Lower leg skin (tissue), 3 donors: ENCODE measurements around the gene MYO1E.

ENCODE experiments used
- POLR2A ChIP-seq, 2 donors: fragments of 450-650 bp; IDR thresholded peaks; one replicate each; pipeline ENCODE4 v1.6.1; 2016 to 2017; ENCODE audit warnings: antibody characterized with exemption in 2 of 2, mild to moderate bottlenecking in 1 of 2, moderate library complexity in 1 of 2
- TF ChIP-seq, protein P1 (sequence below), 3 donors: fragments of 450-650 bp; IDR thresholded peaks; one replicate each; pipeline ENCODE4 v1.5.1; 2016; ENCODE audit warnings: antibody characterized with exemption in 3 of 3, mild to moderate bottlenecking in 3 of 3, moderate library complexity in 2 of 3

DNA sequence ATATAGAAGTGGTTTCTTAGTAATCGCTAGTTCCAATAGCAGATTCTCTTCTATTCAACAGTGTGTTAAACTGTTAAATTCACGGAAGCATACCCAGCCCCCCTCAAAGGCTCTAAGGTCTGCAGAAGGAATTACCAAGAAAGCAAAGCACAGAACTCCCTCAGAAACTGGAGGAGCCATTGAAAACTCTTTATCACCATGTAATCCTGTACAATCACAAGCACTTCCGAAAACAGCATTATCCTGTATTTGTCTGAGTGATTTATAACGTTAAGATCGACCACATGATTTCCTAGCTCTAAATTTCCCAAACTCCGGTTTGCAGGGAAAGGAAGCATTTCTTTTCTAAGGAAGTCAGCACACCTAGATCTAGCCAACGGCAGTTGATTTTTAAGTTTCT, 20.0 kb downstream of the MYO1E start:
- TF ChIP-seq, protein P1, sequence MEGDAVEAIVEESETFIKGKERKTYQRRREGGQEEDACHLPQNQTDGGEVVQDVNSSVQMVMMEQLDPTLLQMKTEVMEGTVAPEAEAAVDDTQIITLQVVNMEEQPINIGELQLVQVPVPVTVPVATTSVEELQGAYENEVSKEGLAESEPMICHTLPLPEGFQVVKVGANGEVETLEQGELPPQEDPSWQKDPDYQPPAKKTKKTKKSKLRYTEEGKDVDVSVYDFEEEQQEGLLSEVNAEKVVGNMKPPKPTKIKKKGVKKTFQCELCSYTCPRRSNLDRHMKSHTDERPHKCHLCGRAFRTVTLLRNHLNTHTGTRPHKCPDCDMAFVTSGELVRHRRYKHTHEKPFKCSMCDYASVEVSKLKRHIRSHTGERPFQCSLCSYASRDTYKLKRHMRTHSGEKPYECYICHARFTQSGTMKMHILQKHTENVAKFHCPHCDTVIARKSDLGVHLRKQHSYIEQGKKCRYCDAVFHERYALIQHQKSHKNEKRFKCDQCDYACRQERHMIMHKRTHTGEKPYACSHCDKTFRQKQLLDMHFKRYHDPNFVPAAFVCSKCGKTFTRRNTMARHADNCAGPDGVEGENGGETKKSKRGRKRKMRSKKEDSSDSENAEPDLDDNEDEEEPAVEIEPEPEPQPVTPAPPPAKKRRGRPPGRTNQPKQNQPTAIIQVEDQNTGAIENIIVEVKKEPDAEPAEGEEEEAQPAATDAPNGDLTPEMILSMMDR (IDR thresholded peaks at IDR 0.05), result no peak
- TF ChIP-seq POLR2A (IDR thresholded peaks at IDR 0.05), result no peak
